ENCODE measurements around the gene ALDH18A1. TPM values are rescaled to one million over a fixed set of nuclear protein-coding genes. Genes with fewer than 3 reads are reported as not detected.
A peak's percentile ranks its signal among the peaks of the same experiment; 100 is the strongest.

ALDH18A1 gene
- total and polyA plus RNA-seq, 2 donors (not counting 3 experiments of a cell fraction or from before 2014, with no cell fraction given) = 53.2 to 92.6 TPM

DNA sequence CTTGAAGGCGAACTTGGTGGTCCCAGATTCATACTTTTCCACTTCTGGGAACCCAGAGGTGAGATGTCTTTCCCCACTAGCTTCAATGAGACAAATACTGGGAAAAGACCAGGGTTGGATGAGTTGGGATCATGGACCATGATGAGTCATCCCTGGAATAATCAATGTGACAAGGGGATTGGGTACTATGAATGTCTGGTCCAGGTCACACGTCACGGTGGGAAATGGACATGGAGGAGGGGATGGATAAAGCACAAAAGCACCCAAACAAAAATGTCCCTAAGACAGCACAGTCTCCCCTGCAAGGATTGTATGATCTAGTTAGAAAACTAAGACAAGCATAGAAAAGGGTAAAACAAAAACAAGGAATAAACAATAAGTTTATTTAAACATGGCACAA is 83.0 kb downstream of the ALDH18A1 start:
- DNase-seq (ENCODE audit: low read depth, low spot score) (no peak), FAIRE-seq (no peak)
- H3K4me1 ChIP-seq (ENCODE audit: control insufficient read depth, extremely low read depth, insufficient read depth, low read length) = no peaks in the 10 kb centered on the region
- H3K9ac ChIP-seq (replicated peaks; ENCODE audit: extremely low read depth, insufficient read depth, low read length) = no peak overlapping the region
- H4K20me1 ChIP-seq (replicated peaks; ENCODE audit: control insufficient read depth, extremely low read depth, insufficient read depth, low read length) = no peaks in the 10 kb centered on the region
- TF ChIP-seq FOS (IDR thresholded peaks at IDR 0.05; ENCODE audit: borderline replicate concordance, insufficient read depth, low read length) = no peak
- TF ChIP-seq JUN (IDR thresholded peaks at IDR 0.05; ENCODE audit: borderline replicate concordance, insufficient read depth, insufficient read length, low read depth) = peak; percentile 26
- no peak for TF ChIP-seq MYC (IDR thresholded peaks at IDR 0.05; ENCODE audit: low read depth, low read length)
- no peaks in the 10 kb centered on the region for H3K9me3 ChIP-seq (replicated peaks; ENCODE audit: control insufficient read depth, insufficient read depth, low read length)
- H3K27ac ChIP-seq (ENCODE audit: insufficient read depth, low read depth, low read length) = no peak overlapping the region
- ChIA-PET POLR2A (no interaction called here), CTCF (no interaction called here)
- BruUV-seq (replicated peaks) = no TSS peak
- H3K79me2 ChIP-seq (ENCODE audit: control insufficient read depth, insufficient read depth, low read length) = no peaks in the 10 kb centered on the region
- peaks cover 3 to 10% of the 10 kb centered on the region in 2 experiments for H3K27me3 ChIP-seq (ENCODE audit: control insufficient read depth in 2 of 2, insufficient read depth in 2 of 2, low read length in 2 of 2)
- H2AFZ ChIP-seq (ENCODE audit: low read depth, low read length) = no peak overlapping the region
- dilution Hi-C loops (cut with MboI; ENCODE audit: extremely low pct_ligation_motif_present, low sequenced_read_pairs) (no loop called here), intact Hi-C loops (cut with micrococcal nuclease) (no loop called here)
- no peak overlapping the region for H3K4me2 ChIP-seq (ENCODE audit: insufficient read depth, low read length)
- H3K4me3 ChIP-seq (replicated peaks in 1 of 3; ENCODE audit: insufficient read depth in 1 of 3, low read depth in 1 of 3, low read length in 3 of 3) = no peak overlapping the region
- H3K9me1 ChIP-seq (replicated peaks; ENCODE audit: control insufficient read depth, extremely low read depth, insufficient read depth, low read length) = no peaks in the 10 kb centered on the region
- H3K36me3 ChIP-seq (ENCODE audit: control insufficient read depth in 2 of 2, extremely low read depth in 1 of 2, insufficient read depth in 2 of 2, low read length in 2 of 2) = no peaks in the 10 kb centered on the region

- Histone ChIP-seq H3K9me3 (replicated peaks; ENCODE audit: control insufficient read depth, insufficient read depth, low read length) (no peaks in the 10 kb centered on the region), H3K9me1 (replicated peaks; ENCODE audit: control insufficient read depth, extremely low read depth, insufficient read depth, low read length) (no peaks in the 10 kb centered on the region), H3K79me2 (ENCODE audit: control insufficient read depth, insufficient read depth, low read length) (no peaks in the 10 kb centered on the region), H3K36me3 (ENCODE audit: control insufficient read depth in 2 of 2, extremely low read depth in 1 of 2, insufficient read depth in 2 of 2, low read length in 2 of 2) (no peaks in the 10 kb centered on the region), H2AFZ (ENCODE audit: low read depth, low read length) (no peak overlapping the region), H3K27me3 (ENCODE audit: control insufficient read depth in 2 of 2, insufficient read depth in 2 of 2, low read length in 2 of 2) (peaks cover 3 to 9% of the 10 kb centered on the region in 2 experiments), H4K20me1 (replicated peaks; ENCODE audit: control insufficient read depth, extremely low read depth, insufficient read depth, low read length) (no peaks in the 10 kb centered on the region), H3K9ac (replicated peaks; ENCODE audit: extremely low read depth, insufficient read depth, low read length) (no peak overlapping the region), H3K4me2 (ENCODE audit: insufficient read depth, low read length) (no peak overlapping the region), H3K4me1 (ENCODE audit: control insufficient read depth, extremely low read depth, insufficient read depth, low read length) (no peaks in the 10 kb centered on the region), H3K4me3 (replicated peaks in 1 of 3; ENCODE audit: insufficient read depth in 1 of 3, low read depth in 1 of 3, low read length in 3 of 3) (no peak overlapping the region), H3K27ac (ENCODE audit: insufficient read depth, low read depth, low read length) (no peak overlapping the region)
- intact Hi-C loops (cut with micrococcal nuclease) (no loop called here), dilution Hi-C loops (cut with MboI; ENCODE audit: extremely low pct_ligation_motif_present, low sequenced_read_pairs) (no loop called here)
- ChIA-PET POLR2A (no interaction called here), CTCF (no interaction called here)
- DNase-seq (ENCODE audit: low read depth, low spot score) = no peak
- no peak for FAIRE-seq
- BruUV-seq (replicated peaks) = no TSS peak
- no peak for TF ChIP-seq FOS (IDR thresholded peaks at IDR 0.05; ENCODE audit: borderline replicate concordance, insufficient read depth, low read length)
- no peak for TF ChIP-seq GATA2 (IDR thresholded peaks at IDR 0.05; ENCODE audit: insufficient read depth, insufficient read length, low read depth, low read length)
- no peak for TF ChIP-seq POLR2AphosphoS5 (IDR thresholded peaks at IDR 0.05; ENCODE audit: insufficient read depth, low read depth, low read length)
- TF ChIP-seq JUN (IDR thresholded peaks at IDR 0.05; ENCODE audit: borderline replicate concordance, insufficient read depth, insufficient read length, low read depth) = no peak
- no peak for TF ChIP-seq POLR2A (IDR thresholded peaks at IDR 0.05; ENCODE audit: low read depth, low read length)
- TF ChIP-seq MYC (IDR thresholded peaks at IDR 0.05; ENCODE audit: low read depth, low read length) = no peak
- TF ChIP-seq, protein P1, sequence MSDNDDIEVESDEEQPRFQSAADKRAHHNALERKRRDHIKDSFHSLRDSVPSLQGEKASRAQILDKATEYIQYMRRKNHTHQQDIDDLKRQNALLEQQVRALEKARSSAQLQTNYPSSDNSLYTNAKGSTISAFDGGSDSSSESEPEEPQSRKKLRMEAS (IDR thresholded peaks at IDR 0.05; ENCODE audit: insufficient read depth, insufficient read length) = no peak
- TF ChIP-seq, protein P2, sequence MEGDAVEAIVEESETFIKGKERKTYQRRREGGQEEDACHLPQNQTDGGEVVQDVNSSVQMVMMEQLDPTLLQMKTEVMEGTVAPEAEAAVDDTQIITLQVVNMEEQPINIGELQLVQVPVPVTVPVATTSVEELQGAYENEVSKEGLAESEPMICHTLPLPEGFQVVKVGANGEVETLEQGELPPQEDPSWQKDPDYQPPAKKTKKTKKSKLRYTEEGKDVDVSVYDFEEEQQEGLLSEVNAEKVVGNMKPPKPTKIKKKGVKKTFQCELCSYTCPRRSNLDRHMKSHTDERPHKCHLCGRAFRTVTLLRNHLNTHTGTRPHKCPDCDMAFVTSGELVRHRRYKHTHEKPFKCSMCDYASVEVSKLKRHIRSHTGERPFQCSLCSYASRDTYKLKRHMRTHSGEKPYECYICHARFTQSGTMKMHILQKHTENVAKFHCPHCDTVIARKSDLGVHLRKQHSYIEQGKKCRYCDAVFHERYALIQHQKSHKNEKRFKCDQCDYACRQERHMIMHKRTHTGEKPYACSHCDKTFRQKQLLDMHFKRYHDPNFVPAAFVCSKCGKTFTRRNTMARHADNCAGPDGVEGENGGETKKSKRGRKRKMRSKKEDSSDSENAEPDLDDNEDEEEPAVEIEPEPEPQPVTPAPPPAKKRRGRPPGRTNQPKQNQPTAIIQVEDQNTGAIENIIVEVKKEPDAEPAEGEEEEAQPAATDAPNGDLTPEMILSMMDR (IDR thresholded peaks at IDR 0.05; ENCODE audit: extremely low read depth in 1 of 2, insufficient read depth in 1 of 2, low read depth in 1 of 2, low read length in 2 of 2) = no peak
- TF ChIP-seq EZH2 (IDR thresholded peaks at IDR 0.05; ENCODE audit: borderline replicate concordance, low read depth, low read length, severe bottlenecking) = no peak
Observed at GRCh38 chr10:95572131-95572820, 84.2 kb downstream of the ALDH18A1 start.
